GM12892 (cell line): ENCODE results near the gene UBN2.
"Not testable (repeated sequence)": the region's sequence is repeated elsewhere in the genome, so short reads cannot be mapped to it uniquely, and the experiment has no call there.

ENCODE experiments used
- POLR2A ChIP-seq: IDR thresholded peaks from 2 replicates; pipeline ENCODE4 v1.6.1; 2011; ENCODE audit warnings: low read depth, low read length, control low read depth
- TAF1 ChIP-seq: IDR thresholded peaks from 2 replicates; pipeline ENCODE4 v1.6.1; 2011; ENCODE audit warnings: low read depth, mild to moderate bottlenecking, control low read depth, low read length, borderline replicate concordance

- TF ChIP-seq POLR2A, TAF1: not testable (repeated sequence)
These were observed 4.9 kb upstream of the UBN2 start for GRCh38 chr7:139226158-139226515.
